Caco-2 (cell line): ENCODE data around the gene RNF126. TPM values are rescaled to one million over a fixed set of nuclear protein-coding genes. Genes with fewer than 3 reads are reported as not detected.
A peak's percentile ranks its signal among the peaks of the same experiment; 100 is the strongest.

ENCODE experiments used
- BruUV-seq: library from RNA; stranded (reverse); fragments of 400-500 nt; replicated peaks from 2 replicates; lab custom pipeline; 2021; lab: Mats Ljungman, UMichigan
- CTCF ChIA-PET: fragments of 300-600 bp; sonication (Branson Sonifier 250); formaldehyde crosslinking; loops from one replicate; lab custom pipeline; 2022; ENCODE audit warnings: antibody characterized with exemption; lab: Charles Lee
- POLR2A ChIA-PET: fragments of 300-600 bp; sonication (Branson Sonifier 250); formaldehyde crosslinking; loops from one replicate; lab custom pipeline; 2022; ENCODE audit warnings: antibody characterized with exemption; lab: Charles Lee
- DNase-seq, 2 experiments: peaks; one replicate each; pipeline versions ENCODE4 v3.0.0 to v3.0.0-alpha.2; 2020 to 2022
- H3K27me3 ChIP-seq: replicated peaks from 2 replicates; pipeline ENCODE4 v1.6.0; 2011; ENCODE audit warnings: low read length; ENCODE audit not compliant: control insufficient read depth, insufficient read depth
- H3K36me3 ChIP-seq: 2 replicates; pipeline ENCODE4 v1.5.1; 2011; ENCODE audit warnings: low read length; ENCODE audit not compliant: control insufficient read depth, insufficient read depth
- H3K4me1 ChIP-seq: fragments of 250-450 bp; sonication (Bioruptor Pico); 2 replicates; pipeline ENCODE4 v1.5.1; 2020; ENCODE audit warnings: mild to moderate bottlenecking
- H3K4me3 ChIP-seq: 2 replicates; pipeline ENCODE4 v1.5.1; 2011; ENCODE audit warnings: low read depth, mild to moderate bottlenecking, control low read depth, low read length
- H3K9me3 ChIP-seq: fragments of 250-450 bp; sonication (Bioruptor Pico); 2 replicates; pipeline ENCODE4 v1.5.1; 2020; ENCODE audit warnings: mild to moderate bottlenecking, moderate library complexity
- H3K27ac Mint-ChIP-seq: one replicate; pipeline ENCODE4 v1.8.0; 2022; ENCODE audit warnings: mixed read lengths; ENCODE audit not compliant: unreplicated experiment
- H3K27me3 Mint-ChIP-seq: one replicate; pipeline ENCODE4 v1.8.0; 2022; ENCODE audit warnings: mixed read lengths; ENCODE audit not compliant: insufficient read depth, unreplicated experiment
- H3K36me3 Mint-ChIP-seq: one replicate; pipeline ENCODE4 v1.8.0; 2022; ENCODE audit warnings: mild to moderate bottlenecking, mixed read lengths; ENCODE audit not compliant: insufficient read depth, unreplicated experiment
- H3K4me1 Mint-ChIP-seq: one replicate; pipeline ENCODE4 v1.8.0; 2022; ENCODE audit warnings: low read depth, mixed read lengths; ENCODE audit not compliant: unreplicated experiment
- H3K4me3 Mint-ChIP-seq: one replicate; pipeline ENCODE4 v1.8.0; 2022; ENCODE audit warnings: mild to moderate bottlenecking, moderate library complexity, mixed read lengths; ENCODE audit not compliant: unreplicated experiment
- H3K9me3 Mint-ChIP-seq: one replicate; pipeline ENCODE4 v1.8.0; 2022; ENCODE audit warnings: mixed read lengths; ENCODE audit not compliant: unreplicated experiment
- intact Hi-C: fragments of 100-400 bp; cut with micrococcal nuclease; formaldehyde crosslinking; loops from one replicate; pipeline ENCODE4 v1.10.0; 2022; ENCODE audit not compliant: unreplicated experiment
- total RNA-seq: library from RNA; stranded (reverse); gene quantifications from 2 replicates; pipeline ENCODE4 v1.2.3, GENCODE V29; 2022
- TF ChIP-seq, protein P1 (sequence below), 2 experiments: fragments of 200-600 bp in 1 of 2; IDR thresholded peaks; 1 replicate in 1 of 2; 2 replicates in 1 of 2; pipeline versions ENCODE4 v1.5.1 to v1.8.0; 2011 to 2022; ENCODE audit warnings: antibody characterized with exemption in 1 of 2, control low read depth in 1 of 2, inconsistent platforms in 1 of 2, low read depth in 1 of 2, low read length in 1 of 2, mild to moderate bottlenecking in 1 of 2, moderate library complexity in 1 of 2; ENCODE audit not compliant: insufficient read depth in 1 of 2, severe bottlenecking in 1 of 2, unreplicated experiment in 1 of 2

RNF126 gene
- total RNA-seq, 1 experiment from 2014 or later, result 74.6 TPM

DNA sequence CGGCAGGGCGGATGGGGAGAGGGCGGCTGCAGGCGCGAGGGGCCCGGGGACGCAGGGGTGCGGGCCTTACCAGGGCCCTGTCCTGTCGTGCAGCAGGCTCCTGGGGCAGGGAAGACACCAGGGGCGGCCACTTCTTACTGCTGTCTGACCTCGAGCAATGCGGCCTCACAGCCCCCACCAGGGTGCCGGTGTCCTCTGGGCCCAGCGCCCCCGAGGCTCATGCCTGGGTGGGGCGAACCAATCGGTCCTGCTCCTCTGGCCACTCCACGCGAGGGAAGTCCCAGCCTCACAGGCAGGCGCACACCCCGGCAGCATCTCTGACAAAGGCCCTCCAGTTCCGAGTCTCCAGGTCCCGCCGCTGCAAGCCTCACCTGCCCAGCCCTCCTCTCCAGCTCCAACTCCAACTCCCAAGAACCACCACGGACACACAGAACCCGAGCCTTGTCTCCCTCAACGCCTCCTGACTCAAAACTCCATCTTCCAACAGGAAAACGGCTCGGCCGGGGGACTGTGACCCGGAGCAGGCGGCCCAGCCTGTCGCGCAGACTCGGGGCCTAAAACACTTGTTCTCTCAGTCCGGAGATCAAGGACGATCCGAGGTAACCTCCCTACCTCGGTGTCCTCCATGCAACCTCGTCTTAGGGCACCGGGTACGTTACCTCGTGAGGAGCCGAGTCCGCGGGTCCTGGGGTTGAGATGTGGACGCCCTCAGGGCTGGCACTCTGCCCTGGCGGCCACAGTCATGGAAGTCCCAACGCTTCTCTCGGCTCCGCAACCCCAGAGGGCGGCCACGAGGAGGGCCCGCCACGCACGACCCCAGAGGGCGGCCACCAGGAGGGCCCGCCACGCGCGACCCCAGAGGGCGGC, 16.9 kb downstream of the RNF126 start:
- BruUV-seq, result no TSS peak
- TF ChIP-seq, protein P1, sequence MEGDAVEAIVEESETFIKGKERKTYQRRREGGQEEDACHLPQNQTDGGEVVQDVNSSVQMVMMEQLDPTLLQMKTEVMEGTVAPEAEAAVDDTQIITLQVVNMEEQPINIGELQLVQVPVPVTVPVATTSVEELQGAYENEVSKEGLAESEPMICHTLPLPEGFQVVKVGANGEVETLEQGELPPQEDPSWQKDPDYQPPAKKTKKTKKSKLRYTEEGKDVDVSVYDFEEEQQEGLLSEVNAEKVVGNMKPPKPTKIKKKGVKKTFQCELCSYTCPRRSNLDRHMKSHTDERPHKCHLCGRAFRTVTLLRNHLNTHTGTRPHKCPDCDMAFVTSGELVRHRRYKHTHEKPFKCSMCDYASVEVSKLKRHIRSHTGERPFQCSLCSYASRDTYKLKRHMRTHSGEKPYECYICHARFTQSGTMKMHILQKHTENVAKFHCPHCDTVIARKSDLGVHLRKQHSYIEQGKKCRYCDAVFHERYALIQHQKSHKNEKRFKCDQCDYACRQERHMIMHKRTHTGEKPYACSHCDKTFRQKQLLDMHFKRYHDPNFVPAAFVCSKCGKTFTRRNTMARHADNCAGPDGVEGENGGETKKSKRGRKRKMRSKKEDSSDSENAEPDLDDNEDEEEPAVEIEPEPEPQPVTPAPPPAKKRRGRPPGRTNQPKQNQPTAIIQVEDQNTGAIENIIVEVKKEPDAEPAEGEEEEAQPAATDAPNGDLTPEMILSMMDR (IDR thresholded peaks at IDR 0.05; ENCODE audit: insufficient read depth in 1 of 2, low read depth in 1 of 2, low read length in 1 of 2, severe bottlenecking in 1 of 2, unreplicated experiment in 1 of 2), result no peak
- Mint-ChIP-seq H3K9me3 (no peaks in the 10 kb centered on the region), H3K27me3 (no peaks in the 10 kb centered on the region), H3K27ac (no peak overlapping the region), H3K4me3 (no peak overlapping the region), H3K36me3 (peaks cover 41% of the 10 kb centered on the region), H3K4me1 (no peaks in the 10 kb centered on the region)
- H3K27me3 ChIP-seq, result no peaks in the 10 kb centered on the region
- H3K9me3 ChIP-seq, result no peaks in the 10 kb centered on the region
- POLR2A ChIA-PET, result no interaction called here
- H3K4me3 ChIP-seq, result no peak overlapping the region
- CTCF ChIA-PET, result no interaction called here
- no peaks in the 10 kb centered on the region for H3K36me3 ChIP-seq
- intact Hi-C loops, result no loop called here
- no peaks in the 10 kb centered on the region for H3K4me1 ChIP-seq
- no peak for DNase-seq

DNA sequence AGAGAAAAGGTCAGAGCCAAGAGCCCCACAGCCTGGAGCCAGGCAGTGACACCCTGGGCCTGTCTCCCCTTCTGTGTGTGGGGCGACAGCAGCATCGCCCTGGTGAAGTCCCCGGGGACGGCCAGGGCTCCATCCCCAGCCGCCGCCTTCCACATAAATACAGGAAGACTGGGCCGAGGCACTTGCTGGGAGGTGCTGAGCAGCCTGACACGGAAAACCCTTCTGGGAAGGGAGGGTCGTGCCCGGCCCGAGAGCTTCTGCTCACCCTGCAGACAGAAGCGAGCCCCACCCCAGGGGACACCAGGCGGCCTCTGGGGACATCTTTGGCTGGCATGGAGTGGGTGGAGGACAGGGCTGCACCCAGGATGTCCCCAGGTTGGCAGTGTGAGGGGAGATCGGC, 18.2 kb downstream of the RNF126 start:
- H3K4me3 ChIP-seq, result no peak overlapping the region
- TF ChIP-seq, protein P1 (IDR thresholded peaks at IDR 0.05; ENCODE audit: insufficient read depth in 1 of 2, low read depth in 1 of 2, low read length in 1 of 2, severe bottlenecking in 1 of 2, unreplicated experiment in 1 of 2), result no peak
- H3K36me3 ChIP-seq, result no peaks in the 10 kb centered on the region
- Mint-ChIP-seq H3K9me3 (no peaks in the 10 kb centered on the region), H3K4me1 (no peaks in the 10 kb centered on the region), H3K27ac (no peak overlapping the region), H3K4me3 (no peak overlapping the region), H3K27me3 (no peaks in the 10 kb centered on the region), H3K36me3 (peaks cover 33% of the 10 kb centered on the region)
- H3K27me3 ChIP-seq, result no peaks in the 10 kb centered on the region
- no peaks in the 10 kb centered on the region for H3K9me3 ChIP-seq
- CTCF ChIA-PET, result no interaction called here
- no peaks in the 10 kb centered on the region for H3K4me1 ChIP-seq
- no TSS peak for BruUV-seq
- intact Hi-C loops, result no loop called here
- POLR2A ChIA-PET, result interaction anchor here (0.5 kb wide), 1 partner anchor 73 kb away, joined by 3 read pairs; the partner anchor contains the start of gene BSG
- no peak for DNase-seq

DNA sequence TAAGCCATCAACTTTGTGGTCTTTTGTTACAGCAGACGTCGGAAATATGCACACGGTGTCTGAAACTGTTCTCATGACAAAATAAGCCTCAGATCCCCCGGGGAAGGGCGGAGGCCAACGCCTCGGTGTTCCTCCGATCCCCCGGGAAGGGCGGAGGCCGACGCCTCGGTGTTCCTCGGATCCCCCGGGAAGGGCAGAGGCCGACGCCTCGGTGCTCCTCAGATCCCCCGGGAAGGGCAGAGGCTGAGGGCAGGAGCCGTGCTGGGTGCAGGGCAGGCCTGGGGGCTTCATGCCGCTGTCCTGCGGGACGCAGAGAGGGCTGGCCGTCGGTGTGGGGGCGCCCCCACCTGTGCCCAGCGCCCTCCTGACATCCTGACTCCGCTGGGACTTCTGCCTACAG, 18.7 kb downstream of the RNF126 start:
- BruUV-seq, result no TSS peak
- intact Hi-C loops, result no loop called here
- no peaks in the 10 kb centered on the region for H3K9me3 Mint-ChIP-seq
- H3K4me3 Mint-ChIP-seq, result no peak overlapping the region
- peaks cover 3% of the 10 kb centered on the region for H3K4me1 Mint-ChIP-seq
- peaks cover 1% of the 10 kb centered on the region for H3K27me3 Mint-ChIP-seq
- H3K4me3 ChIP-seq, result no peak overlapping the region
- no peaks in the 10 kb centered on the region for H3K27me3 ChIP-seq
- POLR2A ChIA-PET, result interaction anchor here (0.5 kb wide), 1 partner anchor 72 kb away, joined by 3 read pairs; the partner anchor contains the start of gene BSG
- H3K9me3 ChIP-seq, result no peaks in the 10 kb centered on the region
- H3K36me3 ChIP-seq, result no peaks in the 10 kb centered on the region
- TF ChIP-seq, protein P1 (IDR thresholded peaks at IDR 0.05; ENCODE audit: insufficient read depth in 1 of 2, low read depth in 1 of 2, low read length in 1 of 2, severe bottlenecking in 1 of 2, unreplicated experiment in 1 of 2), result no peak
- no peak for DNase-seq
- peaks cover under 1% of the 10 kb centered on the region; the same call in 1 of the 2 replicates for H3K4me1 ChIP-seq
- peaks cover 37% of the 10 kb centered on the region for H3K36me3 Mint-ChIP-seq
- peak overlapping the region; percentile 53 for H3K27ac Mint-ChIP-seq
- CTCF ChIA-PET, result no interaction called here
